OCI-LY3 (cell line): ENCODE measurements around the gene PBX4.

ENCODE experiments used
- H2AFZ ChIP-seq: fragments of 200-600, 300-600 bp; shearing (Covaris generic); 2 replicates; pipeline ENCODE4 v1.6.0; 2014; ENCODE audit warnings: antibody characterized with exemption, low read depth, low read length
- H3K27ac ChIP-seq: fragments of 200-600, 300-600 bp; sonication (generic); 2 replicates; pipeline ENCODE4 v1.5.1; 2014; ENCODE audit warnings: mild to moderate bottlenecking, low read length, moderate library complexity, mixed read lengths
- H3K27me3 ChIP-seq: fragments of 200-600, 300-600 bp; sonication (generic); 2 replicates; pipeline ENCODE4 v1.6.1; 2014; ENCODE audit warnings: low read depth, low read length, mixed read lengths
- H3K36me3 ChIP-seq: fragments of 200-600, 300-600 bp; sonication (generic); replicated peaks from 2 replicates; pipeline ENCODE3; 2014; ENCODE audit warnings: low read depth, low read length, mixed read lengths
- H3K4me1 ChIP-seq: fragments of 300-600, 200-600 bp; sonication (generic); 2 replicates; pipeline ENCODE4 v1.6.1; 2014; ENCODE audit warnings: low read length, mixed read lengths
- H3K4me2 ChIP-seq: fragments of 200-600, 300-600 bp; sonication (generic); 2 replicates; pipeline ENCODE4 v1.6.1; 2014; ENCODE audit warnings: low read length, mixed read lengths
- H3K4me3 ChIP-seq: fragments of 300-600, 200-600 bp; sonication (generic); 2 replicates; pipeline ENCODE4 v1.5.1; 2014; ENCODE audit warnings: antibody characterized with exemption, mild to moderate bottlenecking, low read length, moderate library complexity
- H3K79me2 ChIP-seq: fragments of 300-600, 200-600 bp; shearing (Covaris generic); 2 replicates; pipeline ENCODE4 v1.6.1; 2014; ENCODE audit warnings: mild to moderate bottlenecking, low read length, mixed read lengths
- H3K9ac ChIP-seq: fragments of 300-600, 200-600 bp; shearing (Covaris generic); 2 replicates; pipeline ENCODE4 v1.6.0; 2014; ENCODE audit warnings: mild to moderate bottlenecking, low read length, moderate library complexity
- H3K9me3 ChIP-seq: fragments of 200-600, 300-600 bp; shearing (Covaris generic); 2 replicates; pipeline ENCODE4 v1.6.1; 2014; ENCODE audit warnings: low read length, mixed read lengths; ENCODE audit not compliant: insufficient read depth
- H4K20me1 ChIP-seq: fragments of 200-600, 300-600 bp; sonication (generic); 2 replicates; pipeline ENCODE4 v1.6.1; 2016; ENCODE audit warnings: low read length, mixed read lengths; ENCODE audit not compliant: insufficient read depth
- EZH2phosphoT487 ChIP-seq: fragments of 200-600 bp; shearing (Covaris generic); IDR thresholded peaks from 2 replicates; pipeline ENCODE4 v1.6.1; 2018; ENCODE audit warnings: antibody characterized with exemption, mixed run types, low read depth
- TF ChIP-seq, protein P1 (sequence below): fragments of 200-600, 300-600 bp; sonication (generic); IDR thresholded peaks from 2 replicates; pipeline ENCODE4 v1.5.1; 2014; ENCODE audit warnings: antibody characterized with exemption, low read length, low read depth

PBX4 gene

DNA sequence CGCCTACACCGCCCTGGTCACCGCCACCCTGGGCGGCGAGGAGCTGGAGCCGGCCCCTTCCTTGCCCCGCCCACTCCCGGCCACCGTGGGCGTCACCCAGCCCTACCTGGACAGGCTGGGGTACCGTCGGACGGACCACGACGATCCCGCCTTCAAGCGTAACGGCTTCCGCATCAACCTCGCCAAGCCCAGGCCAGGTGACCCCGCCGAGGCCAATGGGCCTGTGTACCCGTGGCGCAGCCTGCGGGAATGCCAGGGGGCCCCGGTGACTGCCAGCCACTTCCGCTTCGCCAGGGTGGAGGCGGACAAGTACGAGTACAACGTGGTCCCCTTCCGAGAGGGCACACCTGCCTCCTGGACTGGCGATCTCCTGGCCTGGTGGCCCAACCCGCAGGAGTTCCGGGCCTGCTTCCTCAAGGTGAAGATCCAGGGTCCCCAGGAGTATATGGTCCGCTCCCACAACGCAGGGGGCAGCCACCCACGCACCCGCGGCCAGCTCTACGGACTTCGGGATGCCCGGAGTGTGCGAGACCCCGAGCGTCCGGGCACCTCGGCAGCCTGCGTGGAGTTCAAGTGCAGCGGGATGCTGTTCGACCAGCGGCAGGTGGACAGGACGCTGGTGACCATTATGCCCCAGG, 73.4 kb downstream of the PBX4 start:
- no peak overlapping the region for H3K4me3 ChIP-seq

DNA sequence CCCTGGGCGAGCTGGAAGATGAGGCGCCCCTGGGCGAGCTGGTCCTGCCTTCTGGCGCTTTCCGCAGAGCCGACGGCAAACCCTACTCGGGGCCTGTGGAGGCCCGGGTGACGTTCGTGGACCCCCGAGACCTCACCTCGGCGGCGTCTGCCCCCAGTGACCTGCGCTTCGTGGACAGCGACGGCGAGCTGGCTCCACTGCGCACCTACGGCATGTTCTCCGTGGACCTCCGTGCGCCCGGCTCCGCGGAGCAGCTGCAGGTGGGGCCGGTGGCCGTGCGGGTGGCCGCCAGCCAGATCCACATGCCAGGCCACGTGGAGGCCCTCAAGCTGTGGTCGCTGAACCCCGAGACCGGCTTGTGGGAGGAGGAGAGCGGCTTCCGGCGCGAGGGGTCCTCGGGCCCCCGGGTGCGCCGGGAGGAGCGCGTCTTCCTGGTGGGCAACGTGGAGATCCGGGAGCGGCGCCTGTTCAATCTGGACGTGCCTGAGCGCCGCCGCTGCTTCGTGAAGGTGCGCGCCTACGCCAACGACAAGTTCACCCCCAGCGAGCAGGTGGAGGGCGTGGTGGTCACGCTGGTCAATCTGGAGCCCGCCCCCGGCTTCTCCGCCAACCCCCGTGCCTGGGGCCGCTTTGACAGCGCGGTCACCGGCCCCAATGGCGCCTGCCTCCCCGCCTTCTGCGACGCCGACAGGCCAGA, 74.1 kb downstream of the PBX4 start:
- Histone ChIP-seq H3K27me3 (no peaks in the 10 kb centered on the region), H3K4me2 (no peak overlapping the region), H3K79me2 (no peaks in the 10 kb centered on the region), H3K36me3 (no peaks in the 10 kb centered on the region), H3K27ac (no peak overlapping the region), H3K9ac (no peak overlapping the region), H3K4me1 (no peaks in the 10 kb centered on the region), H2AFZ (no peak overlapping the region), H4K20me1 (no peaks in the 10 kb centered on the region), H3K4me3 (no peak overlapping the region), H3K9me3 (no peaks in the 10 kb centered on the region)
- TF ChIP-seq, protein P1, sequence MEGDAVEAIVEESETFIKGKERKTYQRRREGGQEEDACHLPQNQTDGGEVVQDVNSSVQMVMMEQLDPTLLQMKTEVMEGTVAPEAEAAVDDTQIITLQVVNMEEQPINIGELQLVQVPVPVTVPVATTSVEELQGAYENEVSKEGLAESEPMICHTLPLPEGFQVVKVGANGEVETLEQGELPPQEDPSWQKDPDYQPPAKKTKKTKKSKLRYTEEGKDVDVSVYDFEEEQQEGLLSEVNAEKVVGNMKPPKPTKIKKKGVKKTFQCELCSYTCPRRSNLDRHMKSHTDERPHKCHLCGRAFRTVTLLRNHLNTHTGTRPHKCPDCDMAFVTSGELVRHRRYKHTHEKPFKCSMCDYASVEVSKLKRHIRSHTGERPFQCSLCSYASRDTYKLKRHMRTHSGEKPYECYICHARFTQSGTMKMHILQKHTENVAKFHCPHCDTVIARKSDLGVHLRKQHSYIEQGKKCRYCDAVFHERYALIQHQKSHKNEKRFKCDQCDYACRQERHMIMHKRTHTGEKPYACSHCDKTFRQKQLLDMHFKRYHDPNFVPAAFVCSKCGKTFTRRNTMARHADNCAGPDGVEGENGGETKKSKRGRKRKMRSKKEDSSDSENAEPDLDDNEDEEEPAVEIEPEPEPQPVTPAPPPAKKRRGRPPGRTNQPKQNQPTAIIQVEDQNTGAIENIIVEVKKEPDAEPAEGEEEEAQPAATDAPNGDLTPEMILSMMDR, result no peak
- no peak for TF ChIP-seq EZH2phosphoT487

More for the DNA sequence above, 73.4 kb downstream of the PBX4 start:
- no peaks in the 10 kb centered on the region for H4K20me1 ChIP-seq
- no peaks in the 10 kb centered on the region for H3K4me1 ChIP-seq
- no peak overlapping the region for H2AFZ ChIP-seq
- no peaks in the 10 kb centered on the region for H3K9me3 ChIP-seq
- H3K4me2 ChIP-seq, result no peak overlapping the region
- no peaks in the 10 kb centered on the region for H3K36me3 ChIP-seq
- no peak overlapping the region for H3K9ac ChIP-seq
- no peak overlapping the region for H3K27ac ChIP-seq
- H3K27me3 ChIP-seq, result no peaks in the 10 kb centered on the region
- TF ChIP-seq, protein P1, result no peak
- TF ChIP-seq EZH2phosphoT487, result no peak
- no peaks in the 10 kb centered on the region for H3K79me2 ChIP-seq

DNA sequence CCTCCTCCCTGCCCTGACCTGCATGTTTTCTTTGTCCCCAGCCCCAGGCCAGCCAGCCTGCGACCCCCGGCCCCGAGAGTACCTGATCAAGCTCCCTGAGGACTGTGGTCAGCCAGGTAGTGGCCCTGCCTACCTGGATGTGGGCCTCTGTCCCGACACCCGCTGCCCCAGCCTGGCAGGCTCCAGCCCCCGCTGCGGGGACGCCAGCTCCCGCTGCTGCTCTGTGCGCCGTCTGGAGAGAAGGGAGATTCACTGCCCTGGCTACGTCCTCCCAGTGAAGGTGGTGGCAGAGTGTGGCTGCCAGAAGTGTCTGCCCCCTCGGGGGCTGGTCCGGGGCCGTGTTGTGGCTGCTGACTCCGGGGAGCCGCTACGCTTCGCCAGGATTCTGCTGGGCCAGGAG, 74.8 kb downstream of the PBX4 start:
- Histone ChIP-seq H3K4me2 (no peak overlapping the region), H3K4me3 (no peak overlapping the region), H3K27ac (no peak overlapping the region), H3K27me3 (no peaks in the 10 kb centered on the region), H3K9ac (no peak overlapping the region), H3K79me2 (no peaks in the 10 kb centered on the region), H4K20me1 (no peaks in the 10 kb centered on the region), H3K4me1 (no peaks in the 10 kb centered on the region), H3K9me3 (no peaks in the 10 kb centered on the region), H3K36me3 (no peaks in the 10 kb centered on the region), H2AFZ (no peak overlapping the region)
- TF ChIP-seq, protein P1, result no peak
- no peak for TF ChIP-seq EZH2phosphoT487

DNA sequence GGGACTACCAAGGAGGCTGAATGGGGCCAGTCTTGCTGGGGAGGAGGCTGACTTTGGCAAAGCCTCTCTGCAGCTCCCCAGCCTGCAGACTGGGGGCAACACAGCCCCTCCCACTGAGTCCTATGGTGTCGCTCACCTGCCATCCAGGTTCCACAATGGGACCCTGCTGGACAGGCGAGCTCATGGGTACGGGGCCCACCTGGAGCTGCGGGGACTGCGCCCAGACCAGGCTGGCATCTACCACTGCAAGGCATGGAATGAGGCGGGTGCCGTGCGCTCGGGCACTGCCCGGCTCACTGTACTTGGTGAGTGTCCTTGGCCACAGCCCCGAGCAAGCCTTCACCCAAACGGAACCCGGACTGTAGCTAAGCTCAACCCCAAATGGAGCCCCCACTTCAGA, 75.4 kb downstream of the PBX4 start:
- Histone ChIP-seq H3K4me3 (no peak overlapping the region), H3K9me3 (no peaks in the 10 kb centered on the region), H2AFZ (no peak overlapping the region), H3K27ac (no peak overlapping the region), H3K36me3 (no peaks in the 10 kb centered on the region), H3K79me2 (no peaks in the 10 kb centered on the region), H3K9ac (no peak overlapping the region), H4K20me1 (no peaks in the 10 kb centered on the region), H3K4me1 (no peaks in the 10 kb centered on the region), H3K27me3 (no peaks in the 10 kb centered on the region), H3K4me2 (no peak overlapping the region)
- no peak for TF ChIP-seq EZH2phosphoT487
- TF ChIP-seq, protein P1, result no peak
